ENCODE measurements around the gene OGFOD3. TPM values are rescaled to one million over a fixed set of nuclear protein-coding genes. Genes with fewer than 3 reads are reported as not detected.
A peak's percentile ranks its signal among the peaks of the same experiment; 100 is the strongest.
"Not testable (repeated sequence)": the region's sequence is repeated elsewhere in the genome, so short reads cannot be mapped to it uniquely, and the experiment has no call there.

OGFOD3 gene
- total RNA-seq, 4 donors from 2014 or later: 25.8 to 72.1 (median 27.7) TPM

DNA sequence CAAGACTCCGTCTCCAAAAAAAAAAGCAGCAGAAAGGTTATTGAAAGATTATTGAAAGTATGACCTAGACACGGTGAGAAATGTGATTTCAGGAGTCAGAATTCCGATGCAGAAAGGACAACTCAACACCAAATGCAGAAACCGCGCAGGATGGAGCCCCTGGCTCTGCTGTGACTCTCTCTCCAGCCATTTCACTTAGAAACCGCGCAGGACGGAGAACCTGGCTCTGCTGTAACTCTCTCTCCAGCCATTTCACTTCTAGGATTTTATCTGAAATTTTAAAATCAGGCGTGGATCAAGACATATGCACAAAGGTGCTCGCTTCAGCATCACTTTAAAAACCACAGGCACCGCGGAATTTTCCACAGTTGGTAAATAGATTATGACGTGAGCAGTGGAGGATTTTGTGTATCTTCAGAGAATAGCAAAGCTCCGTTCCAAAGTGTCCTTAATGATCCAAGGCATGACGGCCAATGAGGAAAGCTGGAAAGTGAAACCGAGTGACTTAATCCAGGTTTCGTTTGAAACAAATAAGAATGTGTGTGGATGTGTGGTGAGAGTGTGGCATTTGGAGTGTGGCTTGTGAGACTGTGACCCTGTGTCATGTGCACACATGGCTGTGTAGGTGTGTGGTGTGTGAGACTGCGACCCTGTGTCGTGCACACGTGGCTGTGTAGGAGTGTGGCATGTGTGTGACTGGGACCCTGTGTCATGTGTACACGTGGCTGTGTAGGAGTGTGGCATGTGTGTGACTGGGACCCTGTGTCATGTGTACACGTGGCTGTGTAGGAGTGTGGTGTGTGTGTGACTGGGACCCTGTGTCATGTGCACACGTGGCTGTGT, 37.3 kb downstream of the OGFOD3 start:
- no peak overlapping the region for H3K27ac ChIP-seq
- intact Hi-C loops (cut with DNase I; ENCODE audit: low total_unique reads) (no loop called here), in situ Hi-C loops (cut with MboI; ENCODE audit: low sequenced_read_pairs in 4 of 4) (no loop called here)
- TF ChIP-seq POLR2A (IDR thresholded peaks at IDR 0.05): no peak
- TF ChIP-seq, protein P1, sequence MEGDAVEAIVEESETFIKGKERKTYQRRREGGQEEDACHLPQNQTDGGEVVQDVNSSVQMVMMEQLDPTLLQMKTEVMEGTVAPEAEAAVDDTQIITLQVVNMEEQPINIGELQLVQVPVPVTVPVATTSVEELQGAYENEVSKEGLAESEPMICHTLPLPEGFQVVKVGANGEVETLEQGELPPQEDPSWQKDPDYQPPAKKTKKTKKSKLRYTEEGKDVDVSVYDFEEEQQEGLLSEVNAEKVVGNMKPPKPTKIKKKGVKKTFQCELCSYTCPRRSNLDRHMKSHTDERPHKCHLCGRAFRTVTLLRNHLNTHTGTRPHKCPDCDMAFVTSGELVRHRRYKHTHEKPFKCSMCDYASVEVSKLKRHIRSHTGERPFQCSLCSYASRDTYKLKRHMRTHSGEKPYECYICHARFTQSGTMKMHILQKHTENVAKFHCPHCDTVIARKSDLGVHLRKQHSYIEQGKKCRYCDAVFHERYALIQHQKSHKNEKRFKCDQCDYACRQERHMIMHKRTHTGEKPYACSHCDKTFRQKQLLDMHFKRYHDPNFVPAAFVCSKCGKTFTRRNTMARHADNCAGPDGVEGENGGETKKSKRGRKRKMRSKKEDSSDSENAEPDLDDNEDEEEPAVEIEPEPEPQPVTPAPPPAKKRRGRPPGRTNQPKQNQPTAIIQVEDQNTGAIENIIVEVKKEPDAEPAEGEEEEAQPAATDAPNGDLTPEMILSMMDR (IDR thresholded peaks at IDR 0.05 in 4 of 5, conservative IDR thresholded peaks at IDR 0.05 in 1 of 5): no peak
- no peaks in the 10 kb centered on the region for H3K36me3 ChIP-seq
- ATAC-seq: no peak
- H3K4me3 ChIP-seq: peak overlapping the region in 1 of 4 donors; percentile 43
- peaks cover 21 to 29% of the 10 kb centered on the region in 2 donors for H3K4me1 ChIP-seq
- H3K9me3 ChIP-seq: no peaks in the 10 kb centered on the region
- DNase-seq: no peak
- H3K27me3 ChIP-seq: peaks cover 50 to 66% (median 51%) of the 10 kb centered on the region in 3 donors

DNA sequence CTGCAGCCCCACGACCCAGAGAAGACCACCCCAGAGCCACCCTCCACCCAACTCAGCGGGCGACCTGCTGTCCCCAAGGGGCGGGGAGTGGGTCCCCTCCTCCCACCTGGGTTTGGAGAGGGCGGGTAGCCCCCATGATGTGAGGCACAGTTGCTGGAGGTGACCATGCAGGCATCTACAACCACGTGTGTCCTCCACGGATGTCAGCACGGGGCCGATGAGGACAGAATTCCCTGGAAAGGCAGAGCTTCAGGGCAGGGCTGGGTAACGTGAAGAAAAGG, 39.7 kb downstream of the OGFOD3 start:
- ATAC-seq: no peak
- in situ Hi-C loops (cut with MboI; ENCODE audit: low sequenced_read_pairs in 4 of 4) (no loop called here), intact Hi-C loops (cut with DNase I; ENCODE audit: low total_unique reads) (no loop called here)
- Histone ChIP-seq H3K4me1 (peaks cover 7 to 9% of the 10 kb centered on the region in 2 donors), H3K27me3 (peaks cover 53 to 63% (median 58%) of the 10 kb centered on the region in 3 donors), H3K9me3 (no peaks in the 10 kb centered on the region), H3K36me3 (no peaks in the 10 kb centered on the region), H3K4me3 (no peak overlapping the region), H3K27ac (no peak overlapping the region)
- no peak for DNase-seq
- no peak for TF ChIP-seq POLR2A (IDR thresholded peaks at IDR 0.05)
- TF ChIP-seq, protein P1 (IDR thresholded peaks at IDR 0.05 in 4 of 5, conservative IDR thresholded peaks at IDR 0.05 in 1 of 5): no peak

DNA sequence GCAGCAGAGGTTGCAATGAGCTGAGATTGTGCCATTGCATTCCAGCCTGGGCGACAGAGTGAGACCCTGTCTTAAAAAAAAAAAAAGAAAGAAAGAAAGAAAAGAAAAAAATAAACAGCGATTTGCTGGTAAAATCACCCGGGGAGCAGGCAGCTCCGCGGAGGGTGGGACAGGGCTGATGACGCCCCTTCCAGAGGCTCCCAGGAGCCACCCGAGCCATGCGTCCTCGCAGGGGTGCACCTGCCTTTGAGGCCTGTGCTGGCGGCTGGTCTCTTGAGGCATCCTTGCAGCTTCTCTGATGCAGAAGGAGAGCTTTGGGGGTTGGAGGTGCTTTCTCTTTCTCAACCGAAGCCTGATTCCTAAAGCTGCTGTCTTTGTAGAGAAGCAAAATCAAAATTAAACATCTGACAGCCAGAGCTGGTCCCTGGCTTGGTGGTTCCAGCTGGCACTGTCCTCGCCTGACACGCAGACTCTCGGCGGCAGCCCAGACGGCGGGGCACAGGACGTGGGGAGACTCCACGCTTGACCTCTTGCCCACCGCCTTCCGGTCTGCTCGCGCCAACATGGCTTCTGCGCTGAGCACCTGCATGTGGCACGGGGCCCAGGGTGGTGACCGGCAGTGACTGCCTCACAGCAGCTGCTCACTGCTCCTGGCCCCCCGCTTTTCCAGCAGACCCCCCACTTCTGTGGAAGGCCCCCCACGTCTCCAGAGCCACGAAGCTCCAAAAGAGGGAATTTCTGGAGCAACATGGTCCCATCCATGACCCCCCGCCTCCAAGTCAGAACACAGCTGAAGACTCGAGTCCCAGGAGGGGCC, 40.3 kb downstream of the OGFOD3 start:
- Histone ChIP-seq H3K36me3 (no peaks in the 10 kb centered on the region), H3K27me3 (peaks cover 54 to 59% (median 57%) of the 10 kb centered on the region in 3 donors), H3K9me3 (no peaks in the 10 kb centered on the region), H3K4me3 (no peak overlapping the region), H3K4me1 (peaks cover 6 to 7% of the 10 kb centered on the region in 2 donors), H3K27ac (no peak overlapping the region)
- no peak for DNase-seq
- TF ChIP-seq POLR2A (IDR thresholded peaks at IDR 0.05): no peak
- TF ChIP-seq, protein P1 (IDR thresholded peaks at IDR 0.05 in 4 of 5, conservative IDR thresholded peaks at IDR 0.05 in 1 of 5): no peak
- intact Hi-C loops (cut with DNase I; ENCODE audit: low total_unique reads): no loop called here
- in situ Hi-C loops (cut with MboI; ENCODE audit: low sequenced_read_pairs in 4 of 4): no loop called here
- no peak for ATAC-seq

DNA sequence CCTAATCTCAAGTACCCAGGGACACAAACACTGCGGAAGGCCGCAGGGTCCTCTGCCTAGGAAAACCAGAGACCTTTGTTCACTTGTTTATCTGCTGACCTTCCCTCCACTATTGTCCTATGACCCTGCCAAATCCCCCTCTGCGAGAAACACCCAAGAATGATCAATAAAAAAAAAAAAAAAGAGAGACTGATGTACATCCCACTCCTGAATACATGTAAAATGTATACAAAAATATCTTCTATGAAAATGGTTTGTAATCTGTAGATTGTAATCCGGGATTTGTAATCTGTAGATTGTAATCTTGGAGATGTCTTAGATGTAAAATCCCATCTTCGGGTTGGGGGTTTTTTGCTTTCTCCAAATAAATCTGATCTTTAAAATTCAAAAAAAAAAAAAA, 41.1 kb downstream of the OGFOD3 start:
- H3K4me3 ChIP-seq; ATAC-seq; intact Hi-C loops (cut with DNase I; ENCODE audit: low total_unique reads); H3K27ac ChIP-seq; in situ Hi-C loops (cut with MboI; ENCODE audit: low sequenced_read_pairs in 4 of 4); H3K9me3 ChIP-seq; H3K36me3 ChIP-seq; H3K4me1 ChIP-seq; DNase-seq: not testable (repeated sequence)
- peaks cover 46 to 58% (median 54%) of the 10 kb centered on the region in 3 donors for H3K27me3 ChIP-seq

Data from gastrocnemius medialis (tissue), 4 donors.